CD4-positive, alpha-beta T cell (primary cell): Measurements from ENCODE around the gene RPS23. TPM values are rescaled to one million over a fixed set of nuclear protein-coding genes. Genes with fewer than 3 reads are reported as not detected.

ENCODE experiments used
- ATAC-seq: fragments of 200-7000 bp; cut with Tn5 transposase; one replicate; pipeline ENCODE4 v1.10.0; 2022; ENCODE audit warnings: mild to moderate bottlenecking; ENCODE audit not compliant: poor library complexity
- CTCF ChIA-PET: fragments of 350-600 bp; sonication (Branson Sonifier 250); formaldehyde crosslinking; loops from one replicate; lab custom pipeline; 2021; ENCODE audit warnings: antibody characterized with exemption, inconsistent platforms; lab: Charles Lee
- POLR2A ChIA-PET: fragments of 350-600 bp; sonication (Branson Sonifier 250); formaldehyde crosslinking; loops from one replicate; lab custom pipeline; 2021; ENCODE audit warnings: antibody characterized with exemption, inconsistent platforms; lab: Charles Lee
- DNase-seq, 14 experiments: peaks; one replicate each; pipeline ENCODE4 v3.0.0-alpha.2; 2013 to 2020; ENCODE audit warnings: mixed read lengths in 2 of 14
- H3K27ac ChIP-seq, 2 donors: one replicate each; pipeline versions ENCODE4 v1.5.1 to v1.7.0; 2013; ENCODE audit warnings: low read length in 2 of 2, low read depth in 1 of 2, mild to moderate bottlenecking in 1 of 2
- H3K27me3 ChIP-seq, 2 experiments: 1 replicate in 1 of 2; 2 replicates in 1 of 2; pipeline versions ENCODE4 v1.6.1 to v1.7.0; 2013; ENCODE audit warnings: low read length in 2 of 2, control low read depth in 1 of 2, mild to moderate bottlenecking in 1 of 2, moderate library complexity in 1 of 2; ENCODE audit not compliant: insufficient read depth in 2 of 2, control insufficient read depth in 1 of 2
- H3K36me3 ChIP-seq: one replicate; pipeline ENCODE4 v1.6.1; 2013; ENCODE audit warnings: low read length, control low read depth; ENCODE audit not compliant: insufficient read depth
- H3K4me1 ChIP-seq: one replicate; pipeline ENCODE4 v1.6.1; 2013; ENCODE audit warnings: low read length, control low read depth; ENCODE audit not compliant: insufficient read depth
- H3K4me3 ChIP-seq: one replicate; pipeline ENCODE4 v1.5.1; 2013; ENCODE audit warnings: mild to moderate bottlenecking, low read length, moderate library complexity
- H3K9me3 ChIP-seq, 2 experiments: 1 replicate in 1 of 2; 2 replicates in 1 of 2; pipeline versions ENCODE4 v1.6.1 to v1.7.0; 2013; ENCODE audit warnings: low read length in 2 of 2, mild to moderate bottlenecking in 2 of 2, control low read depth in 1 of 2, moderate library complexity in 1 of 2; ENCODE audit not compliant: control insufficient read depth in 1 of 2, insufficient read depth in 1 of 2
- H3K27ac Mint-ChIP-seq: one replicate; pipeline ENCODE4 v1.8.0; 2020; ENCODE audit warnings: mixed read lengths
- H3K27me3 Mint-ChIP-seq: one replicate; pipeline ENCODE4 v1.8.0; 2021; ENCODE audit warnings: mixed read lengths
- H3K36me3 Mint-ChIP-seq: one replicate; pipeline ENCODE4 v1.8.0; 2021; ENCODE audit warnings: low read depth, mixed read lengths
- H3K4me1 Mint-ChIP-seq: one replicate; pipeline ENCODE4 v1.8.0; 2021; ENCODE audit warnings: low read depth, mixed read lengths
- H3K4me3 Mint-ChIP-seq: one replicate; pipeline ENCODE4 v1.8.0; 2020; ENCODE audit warnings: mild to moderate bottlenecking, mixed read lengths
- H3K9me3 Mint-ChIP-seq: one replicate; pipeline ENCODE4 v1.8.0; 2020; ENCODE audit warnings: mixed read lengths
- intact Hi-C, 2 experiments: fragments of 100-400 bp; cut with DNase I in 1 of 2; cut with micrococcal nuclease in 1 of 2; formaldehyde crosslinking; loops; one replicate each; pipeline versions ENCODE4 v1.15.1 to v1.9.0; 2023 to 2025; cut with DNase I, micrococcal nuclease
- total RNA-seq, 174 experiments: library from RNA in 2 of 174; stranded (reverse) in 2 of 174; gene quantifications; one replicate each; pipeline ENCODE4 v1.2.3 and lab custom pipeline; 2021 to 2026
- TF ChIP-seq, protein P1 (sequence below): fragments of 200-600 bp; IDR thresholded peaks from one replicate; pipeline ENCODE4 v1.8.0; 2022; ENCODE audit warnings: antibody characterized with exemption, mild to moderate bottlenecking

Gene RPS23
- total RNA-seq, 2 experiments from 2014 or later = 4,190 to 4,212 TPM

DNA sequence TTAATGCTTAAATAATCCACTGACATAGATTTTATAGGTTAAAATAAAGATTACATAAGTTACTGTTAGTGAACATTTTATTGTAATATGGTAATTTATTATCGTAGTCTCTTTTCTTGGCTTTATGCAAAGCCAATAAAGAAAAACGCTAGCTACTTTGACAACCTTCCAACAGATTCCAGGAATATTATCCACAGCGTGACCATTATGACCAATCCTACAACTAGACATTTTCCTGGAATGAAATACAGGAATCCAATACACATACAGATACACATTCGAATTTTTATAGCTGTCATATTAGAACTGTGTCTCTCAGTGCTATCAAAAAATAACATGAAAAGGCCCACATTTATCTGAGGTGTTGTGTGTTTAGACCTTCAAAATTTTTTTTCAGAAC, 13.1 kb downstream of the RPS23 start:
- ChIA-PET POLR2A (interaction anchor here (0.7 kb wide), 1 partner anchor 9 kb away, joined by 4 read pairs; no protein-coding TSS in a partner anchor), CTCF (no interaction called here)
- intact Hi-C loops = no loop called here
- no peaks in the 10 kb centered on the region for H3K27me3 ChIP-seq
- peaks cover 21% of the 10 kb centered on the region for H3K36me3 Mint-ChIP-seq
- peaks cover 6% of the 10 kb centered on the region for H3K9me3 Mint-ChIP-seq
- no peaks in the 10 kb centered on the region for H3K4me1 ChIP-seq
- DNase-seq (no peak), ATAC-seq (no peak)
- H3K9me3 ChIP-seq = peaks cover 0 to 4% of the 10 kb centered on the region in 2 experiments
- H3K27ac Mint-ChIP-seq = no peak overlapping the region
- H3K36me3 ChIP-seq = peaks cover 3% of the 10 kb centered on the region
- TF ChIP-seq, protein P1, sequence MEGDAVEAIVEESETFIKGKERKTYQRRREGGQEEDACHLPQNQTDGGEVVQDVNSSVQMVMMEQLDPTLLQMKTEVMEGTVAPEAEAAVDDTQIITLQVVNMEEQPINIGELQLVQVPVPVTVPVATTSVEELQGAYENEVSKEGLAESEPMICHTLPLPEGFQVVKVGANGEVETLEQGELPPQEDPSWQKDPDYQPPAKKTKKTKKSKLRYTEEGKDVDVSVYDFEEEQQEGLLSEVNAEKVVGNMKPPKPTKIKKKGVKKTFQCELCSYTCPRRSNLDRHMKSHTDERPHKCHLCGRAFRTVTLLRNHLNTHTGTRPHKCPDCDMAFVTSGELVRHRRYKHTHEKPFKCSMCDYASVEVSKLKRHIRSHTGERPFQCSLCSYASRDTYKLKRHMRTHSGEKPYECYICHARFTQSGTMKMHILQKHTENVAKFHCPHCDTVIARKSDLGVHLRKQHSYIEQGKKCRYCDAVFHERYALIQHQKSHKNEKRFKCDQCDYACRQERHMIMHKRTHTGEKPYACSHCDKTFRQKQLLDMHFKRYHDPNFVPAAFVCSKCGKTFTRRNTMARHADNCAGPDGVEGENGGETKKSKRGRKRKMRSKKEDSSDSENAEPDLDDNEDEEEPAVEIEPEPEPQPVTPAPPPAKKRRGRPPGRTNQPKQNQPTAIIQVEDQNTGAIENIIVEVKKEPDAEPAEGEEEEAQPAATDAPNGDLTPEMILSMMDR = no peak
- no peaks in the 10 kb centered on the region for H3K27me3 Mint-ChIP-seq
- H3K27ac ChIP-seq = no peak overlapping the region
- H3K4me1 Mint-ChIP-seq = no peaks in the 10 kb centered on the region
- no peak overlapping the region for H3K4me3 ChIP-seq
- no peak overlapping the region for H3K4me3 Mint-ChIP-seq

DNA sequence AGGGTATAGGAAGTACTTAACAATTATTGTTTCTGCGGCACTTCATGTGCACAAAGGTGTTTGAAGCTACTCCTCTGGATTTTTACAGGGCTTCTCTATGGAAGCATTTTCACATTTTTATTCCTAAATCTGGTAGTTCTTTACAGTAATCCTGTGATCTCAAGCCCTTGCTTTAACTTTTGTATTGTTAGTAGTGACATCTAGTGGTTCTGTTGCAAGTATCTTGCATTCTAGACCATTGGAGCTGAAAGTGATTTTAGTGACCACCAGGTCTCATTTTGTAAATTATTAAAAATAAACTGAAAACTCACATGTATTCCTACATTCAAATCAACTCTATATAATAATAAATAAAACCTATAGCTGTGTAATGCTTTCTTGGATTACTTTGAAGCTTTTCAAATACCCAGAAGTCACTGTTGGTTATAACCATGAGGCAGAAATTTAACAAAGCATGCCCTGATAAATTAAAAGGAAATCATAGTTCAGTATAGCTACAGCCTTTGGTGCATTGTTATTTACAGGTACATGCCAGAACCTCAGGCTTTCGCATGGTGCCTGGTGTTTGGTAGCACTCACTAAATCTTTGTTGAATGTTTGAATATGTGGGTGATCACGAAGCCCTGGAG, 18.9 kb downstream of the RPS23 start:
- no peaks in the 10 kb centered on the region for H3K4me1 Mint-ChIP-seq
- no peak for ATAC-seq
- POLR2A ChIA-PET = no interaction called here

DNA sequence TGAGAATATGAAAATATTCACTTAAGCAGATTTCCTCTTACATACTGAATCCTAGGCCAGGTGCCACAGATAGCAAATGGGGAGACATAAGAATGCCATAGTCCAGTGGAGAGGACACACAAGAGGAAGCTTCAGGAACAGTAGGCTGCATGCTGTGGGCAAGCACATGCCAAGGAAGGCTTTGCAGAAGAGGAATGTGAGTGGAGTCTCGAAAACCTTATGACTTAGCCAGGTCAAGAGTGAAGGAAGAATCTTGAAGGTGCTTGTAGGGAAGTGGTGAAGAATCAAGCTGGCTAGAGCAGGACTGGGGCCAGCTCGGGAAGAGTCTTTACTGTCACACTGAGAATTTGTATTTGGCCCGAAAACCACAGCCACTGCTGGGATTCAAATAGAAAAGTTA, 20.4 kb downstream of the RPS23 start:
- no peaks in the 10 kb centered on the region for H3K36me3 Mint-ChIP-seq
- POLR2A ChIA-PET = no interaction called here

More for the DNA sequence above, 18.9 kb downstream of the RPS23 start:
- Histone ChIP-seq H3K27ac (no peak overlapping the region), H3K9me3 (no peaks in the 10 kb centered on the region), H3K27me3 (no peaks in the 10 kb centered on the region), H3K36me3 (no peaks in the 10 kb centered on the region), H3K4me1 (no peaks in the 10 kb centered on the region), H3K4me3 (no peak overlapping the region)
- Mint-ChIP-seq H3K9me3 (no peaks in the 10 kb centered on the region), H3K27ac (no peak overlapping the region), H3K4me3 (no peak overlapping the region), H3K36me3 (no peaks in the 10 kb centered on the region), H3K27me3 (no peaks in the 10 kb centered on the region)
- intact Hi-C loops = no loop called here
- DNase-seq = no peak
- TF ChIP-seq, protein P1 = peak; percentile 28
- CTCF ChIA-PET = no interaction called here

More for the DNA sequence above, 20.4 kb downstream of the RPS23 start:
- no peaks in the 10 kb centered on the region for H3K4me1 ChIP-seq
- no peak overlapping the region for H3K4me3 ChIP-seq
- DNase-seq (no peak), ATAC-seq (no peak)
- Mint-ChIP-seq H3K9me3 (no peaks in the 10 kb centered on the region), H3K4me3 (no peak overlapping the region), H3K27me3 (no peaks in the 10 kb centered on the region), H3K4me1 (no peaks in the 10 kb centered on the region), H3K27ac (no peak overlapping the region)
- TF ChIP-seq, protein P1 = no peak
- H3K27ac ChIP-seq = no peak overlapping the region
- no peaks in the 10 kb centered on the region for H3K9me3 ChIP-seq
- CTCF ChIA-PET = no interaction called here
- intact Hi-C loops = no loop called here
- H3K36me3 ChIP-seq = no peaks in the 10 kb centered on the region
- no peaks in the 10 kb centered on the region for H3K27me3 ChIP-seq
